ENCODE data around the gene ENPP1. TPM values are rescaled to one million over a fixed set of nuclear protein-coding genes. Genes with fewer than 3 reads are reported as not detected.
"Not testable (repeated sequence)": the region's sequence is repeated elsewhere in the genome, so short reads cannot be mapped to it uniquely, and the experiment has no call there.

The ENPP1 gene
- total RNA-seq, 2 experiments from 2014 or later = 0.34 TPM; not detected in 1

GRCh38 chr6:131914234-131914633 lies 106.4 kb downstream of the ENPP1 start:
- Histone ChIP-seq H3K79me2 (ENCODE audit: insufficient read depth, low read depth, low read length) (no peaks in the 10 kb centered on the region), H3K4me3 (ENCODE audit: low read depth, low read length, poor library complexity, severe bottlenecking) (no peak overlapping the region), H3K9me3 (ENCODE audit: low read length) (peaks cover 9% of the 10 kb centered on the region), H2AFZ (ENCODE audit: low read length) (no peak overlapping the region), H3K36me3 (ENCODE audit: insufficient read depth, low read length) (peaks cover 4% of the 10 kb centered on the region; the same call in 1 of the 2 replicates), H3K9me2 (ENCODE audit: insufficient read depth, low read length) (no peaks in the 10 kb centered on the region), H3K4me1 (ENCODE audit: insufficient read depth, low read length, poor library complexity, severe bottlenecking) (peaks cover 25% of the 10 kb centered on the region), H3K27ac (ENCODE audit: low read depth, low read length, poor library complexity, severe bottlenecking) (no peak overlapping the region), H3K4me2 (ENCODE audit: low read length) (no peak overlapping the region), H4K20me1 (ENCODE audit: insufficient read depth, low read length) (no peaks in the 10 kb centered on the region)
- CTCF ChIA-PET (ENCODE audit: unreplicated experiment) = interaction anchor here (1.8 kb wide), 1 partner anchor 9 kb away, joined by 7 read pairs; no protein-coding TSS in a partner anchor
- no TSS peak for BruUV-seq (replicated peaks)
- DNase-seq (ENCODE audit: low spot score) = no peak
- POLR2A ChIA-PET = interaction anchor here (0.6 to 1.1 kb wide), 2 partner anchors 224 to 346 kb away, joined by 3 read pairs; no protein-coding TSS in a partner anchor
- intact Hi-C loops (cut with micrococcal nuclease; ENCODE audit: unreplicated experiment) = loop anchor here (10.0 kb wide), 3 partner anchors 601 to 901 kb away; partner anchors contain the start of genes RPS12 and STX7
- TF ChIP-seq CTCF (conservative IDR thresholded peaks at IDR 0.05; ENCODE audit: low read length) = no peak
- no peak for TF ChIP-seq EZH2phosphoT487 (IDR thresholded peaks at IDR 0.05; ENCODE audit: borderline replicate concordance, low read depth, low read length)

GRCh38 chr6:131914967-131915751 lies 107.3 kb downstream of the ENPP1 start:
- H3K4me2 ChIP-seq (ENCODE audit: low read length) = no peak overlapping the region
- H3K27ac ChIP-seq (ENCODE audit: low read depth, low read length, poor library complexity, severe bottlenecking) = no peak overlapping the region
- no peaks in the 10 kb centered on the region for H3K79me2 ChIP-seq (ENCODE audit: insufficient read depth, low read depth, low read length)
- H2AFZ ChIP-seq (ENCODE audit: low read length) = peak overlapping the region; percentile 75
- H3K9me3 ChIP-seq (ENCODE audit: low read length) = peaks cover 9% of the 10 kb centered on the region
- H4K20me1 ChIP-seq (ENCODE audit: insufficient read depth, low read length) = no peaks in the 10 kb centered on the region
- H3K9me2 ChIP-seq (ENCODE audit: insufficient read depth, low read length) = no peaks in the 10 kb centered on the region
- ChIA-PET CTCF (ENCODE audit: unreplicated experiment) (interaction anchor here (0.6 to 1.8 kb wide), 5 partner anchors 8 to 393 kb away, joined by 3 to 7 read pairs (median 3); no protein-coding TSS in a partner anchor), POLR2A (interaction anchor here (0.6 to 1.1 kb wide), 5 partner anchors 223 to 595 kb away, joined by 3 read pairs; no protein-coding TSS in a partner anchor)
- DNase-seq (ENCODE audit: low spot score) = peak; percentile 79
- intact Hi-C loops (cut with micrococcal nuclease; ENCODE audit: unreplicated experiment) = loop anchor here (5.0 to 10.0 kb wide), 4 partner anchors 567 to 900 kb away; partner anchors contain the start of genes RPS12 and STX7
- no peak overlapping the region for H3K4me3 ChIP-seq (ENCODE audit: low read depth, low read length, poor library complexity, severe bottlenecking)
- H3K36me3 ChIP-seq (ENCODE audit: insufficient read depth, low read length) = peaks cover 4% of the 10 kb centered on the region; the same call in 1 of the 2 replicates
- BruUV-seq (replicated peaks) = no TSS peak
- H3K4me1 ChIP-seq (ENCODE audit: insufficient read depth, low read length, poor library complexity, severe bottlenecking) = peaks cover 25% of the 10 kb centered on the region
- TF ChIP-seq CTCF (conservative IDR thresholded peaks at IDR 0.05; ENCODE audit: low read length) (peak; percentile 95), EZH2phosphoT487 (IDR thresholded peaks at IDR 0.05; ENCODE audit: borderline replicate concordance, low read depth, low read length) (no peak)

- H3K79me2 ChIP-seq (ENCODE audit: insufficient read depth, low read depth, low read length); H3K36me3 ChIP-seq (ENCODE audit: insufficient read depth, low read length); H4K20me1 ChIP-seq (ENCODE audit: insufficient read depth, low read length); H3K4me2 ChIP-seq (ENCODE audit: low read length); H3K27ac ChIP-seq (ENCODE audit: low read depth, low read length, poor library complexity, severe bottlenecking); DNase-seq (ENCODE audit: low spot score); H3K9me2 ChIP-seq (ENCODE audit: insufficient read depth, low read length); H3K9me3 ChIP-seq (ENCODE audit: low read length); BruUV-seq (replicated peaks); H3K4me3 ChIP-seq (ENCODE audit: low read depth, low read length, poor library complexity, severe bottlenecking): not testable (repeated sequence)
- CTCF ChIA-PET (ENCODE audit: unreplicated experiment) = interaction anchor here (0.6 to 1.8 kb wide), 3 partner anchors 7 to 735 kb away, joined by 3 to 7 read pairs (median 3); no protein-coding TSS in a partner anchor
- Histone ChIP-seq H3K4me1 (ENCODE audit: insufficient read depth, low read length, poor library complexity, severe bottlenecking) (peaks cover 19% of the 10 kb centered on the region), H2AFZ (ENCODE audit: low read length) (peak overlapping the region; percentile 82; the same call in 1 of the 2 replicates)
- intact Hi-C loops (cut with micrococcal nuclease; ENCODE audit: unreplicated experiment) = loop anchor here (5.0 to 10.0 kb wide), 4 partner anchors 566 to 899 kb away; partner anchors contain the start of genes RPS12 and STX7
- POLR2A ChIA-PET = interaction anchor here (0.6 to 1.6 kb wide), 3 partner anchors 70 to 596 kb away, joined by 3 to 4 read pairs (median 3); no protein-coding TSS in a partner anchor
Observed at GRCh38 chr6:131916091-131916796, 108.4 kb downstream of the ENPP1 start.

Data from OCI-LY7 (cell line).